Sigmoid colon (tissue), 3 donors: ENCODE results near the gene POLR3GL.

ENCODE experiments used
- CTCF ChIP-seq, 4 experiments: fragments of 450-650 bp in 3 of 4; fragments of 200-600 bp in 1 of 4; IDR thresholded peaks; one replicate each; pipeline ENCODE4 v1.5.1; 2016 to 2019; ENCODE audit warnings: antibody characterized with exemption in 4 of 4, mild to moderate bottlenecking in 3 of 4, moderate library complexity in 2 of 4
- POLR2A ChIP-seq, 2 donors: fragments of 450-650 bp; IDR thresholded peaks; one replicate each; pipeline ENCODE4 v1.6.1; 2016; ENCODE audit warnings: antibody characterized with exemption in 2 of 2, mild to moderate bottlenecking in 2 of 2, moderate library complexity in 2 of 2

GRCh38 chr1:146007489-146008133 lies 43.1 kb downstream of the POLR3GL start:
- TF ChIP-seq CTCF (IDR thresholded peaks at IDR 0.05) (peak in 1 of 4 experiments; percentile 11), POLR2A (IDR thresholded peaks at IDR 0.05) (no peak)
